RKO (cell line): ENCODE results near the gene TBX5.

Experiments used
- DNase-seq: peaks from one replicate; pipeline ENCODE4 v3.0.0-alpha.2; 2016; ENCODE audit warnings: low spot score

The TBX5 gene

GRCh38 chr12:114404926-114405518, 922 bp downstream of the TBX5 start:
- DNase-seq, result no peak

- DNase-seq, result no peak
Observed at GRCh38 chr12:114404083-114404925, 1.6 kb downstream of the TBX5 start.

- no peak for DNase-seq
Observed at GRCh38 chr12:114403690-114404066, 2.3 kb downstream of the TBX5 start.

- DNase-seq, result no peak
Observed at GRCh38 chr12:114403011-114403689, 2.8 kb downstream of the TBX5 start.

GRCh38 chr12:114402084-114402717, 3.7 kb downstream of the TBX5 start:
- DNase-seq, result no peak

GRCh38 chr12:114401328-114402083, 4.4 kb downstream of the TBX5 start:
- DNase-seq, result no peak

- no peak for DNase-seq
Observed at GRCh38 chr12:114400925-114401324, 5.0 kb downstream of the TBX5 start.

- DNase-seq, result no peak
Observed at GRCh38 chr12:114400361-114400811, 5.6 kb downstream of the TBX5 start.

- DNase-seq, result no peak
Observed at GRCh38 chr12:114399664-114400211, 6.2 kb downstream of the TBX5 start.

- no peak for DNase-seq
Observed at GRCh38 chr12:114397978-114398881, 7.7 kb downstream of the TBX5 start.

- no peak for DNase-seq
Observed at GRCh38 chr12:114396869-114397719, 8.8 kb downstream of the TBX5 start.

- DNase-seq, result no peak
Observed at GRCh38 chr12:114396153-114396868, 9.6 kb downstream of the TBX5 start.

- no peak for DNase-seq
Observed at GRCh38 chr12:114395755-114396152, 10.2 kb downstream of the TBX5 start.

- DNase-seq, result no peak
Observed at GRCh38 chr12:114395233-114395632, 10.7 kb downstream of the TBX5 start.

GRCh38 chr12:114393569-114393968, 12.4 kb downstream of the TBX5 start:
- DNase-seq, result no peak

- no peak for DNase-seq
Observed at GRCh38 chr12:114392909-114393308, 13.0 kb downstream of the TBX5 start.

GRCh38 chr12:114391088-114391487, 14.9 kb downstream of the TBX5 start:
- no peak for DNase-seq

- no peak for DNase-seq
Observed at GRCh38 chr12:114384739-114385138, 21.2 kb downstream of the TBX5 start.

GRCh38 chr12:114381177-114381576, 24.8 kb downstream of the TBX5 start:
- no peak for DNase-seq
